Measurements from ENCODE around the gene THSD4.

DNA sequence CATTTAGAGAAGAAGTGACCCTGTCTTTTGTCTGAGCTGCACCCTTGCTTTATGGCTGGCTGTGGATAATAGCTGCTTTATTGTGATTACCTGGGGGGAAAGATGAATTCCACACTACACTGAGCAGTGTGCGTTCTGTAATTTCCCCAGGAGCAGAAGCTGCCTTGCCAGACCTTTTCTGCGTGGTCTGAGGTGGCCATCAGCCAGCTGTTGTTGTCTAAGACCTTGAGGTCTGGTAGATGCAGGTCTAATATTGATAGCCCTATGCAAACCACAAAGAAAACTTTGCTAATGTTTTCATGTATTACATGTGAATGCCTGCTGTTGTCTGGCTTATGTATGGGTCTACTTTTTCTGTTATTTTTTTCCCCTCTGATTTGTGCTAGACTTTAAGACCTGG lies 144.6 kb downstream of the THSD4 start:
- no peak for TF ChIP-seq SUZ12 (IDR thresholded peaks at IDR 0.05; ENCODE audit: extremely low read depth, insufficient read depth, insufficient read length)
- no peak for TF ChIP-seq ZNF274 (IDR thresholded peaks at IDR 0.05; ENCODE audit: low read depth, low read length)

Measured in NT2/D1 (cell line).